ENCODE data around the gene OTUB2.

DNA sequence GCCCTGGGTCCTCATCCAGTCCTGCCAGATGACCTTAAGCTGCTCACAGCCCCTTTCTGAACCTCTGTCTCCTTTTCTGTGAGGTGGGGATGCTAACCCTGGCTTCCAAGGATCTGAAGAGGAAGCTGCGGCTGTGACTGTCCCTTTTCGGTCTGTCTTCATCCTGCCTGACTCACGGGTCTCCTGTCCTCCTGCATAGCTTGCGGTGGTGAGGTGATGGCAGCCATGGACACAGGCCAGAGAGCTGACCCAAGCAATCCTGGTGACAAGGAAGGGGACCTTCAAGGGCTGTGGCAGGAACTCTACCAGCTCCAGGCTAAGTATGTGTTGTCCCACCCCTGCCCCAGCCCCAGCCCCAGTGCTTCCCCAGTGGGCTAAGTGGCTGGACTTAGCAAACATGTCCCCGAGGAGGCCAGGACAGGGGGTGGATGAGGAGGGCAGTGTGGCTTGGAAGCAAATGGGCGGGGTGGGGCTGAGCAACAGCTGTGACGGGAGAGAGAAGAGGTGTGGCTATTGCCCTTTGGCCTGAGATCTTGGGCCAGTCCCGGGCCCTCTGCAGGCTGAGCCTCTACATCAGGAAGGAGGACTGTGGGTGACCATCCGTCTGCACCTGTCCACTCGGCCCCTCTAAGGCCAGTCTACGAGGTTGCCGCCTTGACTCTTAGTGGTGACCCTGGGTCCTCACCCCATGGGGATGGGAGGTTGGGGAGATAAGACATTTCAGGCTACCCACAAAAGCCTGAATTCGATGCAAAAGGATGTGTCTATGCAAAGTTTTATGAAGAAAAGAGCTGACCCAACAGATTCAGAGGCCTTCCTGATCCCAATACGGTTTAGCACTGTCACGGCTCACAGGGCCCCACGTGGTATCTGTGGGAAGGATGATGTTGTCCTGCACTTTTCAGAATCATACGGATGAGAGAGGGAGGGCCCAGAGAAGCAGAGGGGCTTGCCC, 27.9 kb upstream of the OTUB2 start:
- TF ChIP-seq, protein P1, sequence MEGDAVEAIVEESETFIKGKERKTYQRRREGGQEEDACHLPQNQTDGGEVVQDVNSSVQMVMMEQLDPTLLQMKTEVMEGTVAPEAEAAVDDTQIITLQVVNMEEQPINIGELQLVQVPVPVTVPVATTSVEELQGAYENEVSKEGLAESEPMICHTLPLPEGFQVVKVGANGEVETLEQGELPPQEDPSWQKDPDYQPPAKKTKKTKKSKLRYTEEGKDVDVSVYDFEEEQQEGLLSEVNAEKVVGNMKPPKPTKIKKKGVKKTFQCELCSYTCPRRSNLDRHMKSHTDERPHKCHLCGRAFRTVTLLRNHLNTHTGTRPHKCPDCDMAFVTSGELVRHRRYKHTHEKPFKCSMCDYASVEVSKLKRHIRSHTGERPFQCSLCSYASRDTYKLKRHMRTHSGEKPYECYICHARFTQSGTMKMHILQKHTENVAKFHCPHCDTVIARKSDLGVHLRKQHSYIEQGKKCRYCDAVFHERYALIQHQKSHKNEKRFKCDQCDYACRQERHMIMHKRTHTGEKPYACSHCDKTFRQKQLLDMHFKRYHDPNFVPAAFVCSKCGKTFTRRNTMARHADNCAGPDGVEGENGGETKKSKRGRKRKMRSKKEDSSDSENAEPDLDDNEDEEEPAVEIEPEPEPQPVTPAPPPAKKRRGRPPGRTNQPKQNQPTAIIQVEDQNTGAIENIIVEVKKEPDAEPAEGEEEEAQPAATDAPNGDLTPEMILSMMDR (IDR thresholded peaks at IDR 0.05): no peak
- TF ChIP-seq RFX5 (IDR thresholded peaks at IDR 0.05; ENCODE audit: low read length) (no peak), FOXM1 (IDR thresholded peaks at IDR 0.05; ENCODE audit: low read depth) (no peak), RAD21 (IDR thresholded peaks at IDR 0.05; ENCODE audit: low read length) (no peak), SIN3A (IDR thresholded peaks at IDR 0.05; ENCODE audit: borderline replicate concordance, low read depth, low read length) (no peak), RXRA (IDR thresholded peaks at IDR 0.05; ENCODE audit: borderline replicate concordance, low read depth) (no peak), TAF1 (IDR thresholded peaks at IDR 0.05; ENCODE audit: borderline replicate concordance, low read depth, low read length) (no peak), ELF1 (IDR thresholded peaks at IDR 0.05) (no peak)
- TF ChIP-seq, protein P2, sequence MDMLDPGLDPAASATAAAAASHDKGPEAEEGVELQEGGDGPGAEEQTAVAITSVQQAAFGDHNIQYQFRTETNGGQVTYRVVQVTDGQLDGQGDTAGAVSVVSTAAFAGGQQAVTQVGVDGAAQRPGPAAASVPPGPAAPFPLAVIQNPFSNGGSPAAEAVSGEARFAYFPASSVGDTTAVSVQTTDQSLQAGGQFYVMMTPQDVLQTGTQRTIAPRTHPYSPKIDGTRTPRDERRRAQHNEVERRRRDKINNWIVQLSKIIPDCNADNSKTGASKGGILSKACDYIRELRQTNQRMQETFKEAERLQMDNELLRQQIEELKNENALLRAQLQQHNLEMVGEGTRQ (IDR thresholded peaks at IDR 0.05; ENCODE audit: borderline replicate concordance, low read depth, low read length): no peak
- TF ChIP-seq, protein P3, sequence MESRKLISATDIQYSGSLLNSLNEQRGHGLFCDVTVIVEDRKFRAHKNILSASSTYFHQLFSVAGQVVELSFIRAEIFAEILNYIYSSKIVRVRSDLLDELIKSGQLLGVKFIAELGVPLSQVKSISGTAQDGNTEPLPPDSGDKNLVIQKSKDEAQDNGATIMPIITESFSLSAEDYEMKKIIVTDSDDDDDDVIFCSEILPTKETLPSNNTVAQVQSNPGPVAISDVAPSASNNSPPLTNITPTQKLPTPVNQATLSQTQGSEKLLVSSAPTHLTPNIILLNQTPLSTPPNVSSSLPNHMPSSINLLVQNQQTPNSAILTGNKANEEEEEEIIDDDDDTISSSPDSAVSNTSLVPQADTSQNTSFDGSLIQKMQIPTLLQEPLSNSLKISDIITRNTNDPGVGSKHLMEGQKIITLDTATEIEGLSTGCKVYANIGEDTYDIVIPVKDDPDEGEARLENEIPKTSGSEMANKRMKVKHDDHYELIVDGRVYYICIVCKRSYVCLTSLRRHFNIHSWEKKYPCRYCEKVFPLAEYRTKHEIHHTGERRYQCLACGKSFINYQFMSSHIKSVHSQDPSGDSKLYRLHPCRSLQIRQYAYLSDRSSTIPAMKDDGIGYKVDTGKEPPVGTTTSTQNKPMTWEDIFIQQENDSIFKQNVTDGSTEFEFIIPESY (IDR thresholded peaks at IDR 0.05; ENCODE audit: borderline replicate concordance, low read depth): no peak
